ENCODE data around the gene RND3. TPM values are rescaled to one million over a fixed set of nuclear protein-coding genes. Genes with fewer than 3 reads are reported as not detected.

The RND3 gene
- total RNA-seq, 1 donor from 2014 or later, result 145 TPM

DNA sequence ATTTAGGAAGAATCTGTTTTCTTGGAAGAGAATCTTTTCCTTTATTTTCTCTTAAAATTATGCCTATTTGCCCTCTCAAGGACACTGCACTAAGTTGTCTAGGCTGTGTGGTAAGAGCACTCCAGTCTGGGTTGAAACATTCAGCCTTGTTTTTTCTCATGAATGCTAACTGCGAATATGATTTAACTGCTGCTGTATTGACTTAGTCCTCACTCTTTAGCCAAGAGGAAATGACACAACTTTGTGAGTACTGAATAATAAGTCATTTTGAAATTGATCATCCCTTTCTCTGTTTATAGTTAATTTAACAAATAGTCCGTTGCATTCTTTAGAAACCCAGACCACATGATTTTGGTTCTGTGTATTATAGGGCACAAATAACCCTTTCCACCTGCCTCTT lies 4.5 kb upstream of the RND3 start:
- Mint-ChIP-seq H3K27me3 (ENCODE audit: low read depth) (no peaks in the 10 kb centered on the region), H3K4me1 (no peaks in the 10 kb centered on the region), H3K4me3 (no peak overlapping the region), H3K27ac (no peak overlapping the region), H3K9me3 (no peaks in the 10 kb centered on the region), H3K36me3 (no peaks in the 10 kb centered on the region)
- TF ChIP-seq, protein P1, sequence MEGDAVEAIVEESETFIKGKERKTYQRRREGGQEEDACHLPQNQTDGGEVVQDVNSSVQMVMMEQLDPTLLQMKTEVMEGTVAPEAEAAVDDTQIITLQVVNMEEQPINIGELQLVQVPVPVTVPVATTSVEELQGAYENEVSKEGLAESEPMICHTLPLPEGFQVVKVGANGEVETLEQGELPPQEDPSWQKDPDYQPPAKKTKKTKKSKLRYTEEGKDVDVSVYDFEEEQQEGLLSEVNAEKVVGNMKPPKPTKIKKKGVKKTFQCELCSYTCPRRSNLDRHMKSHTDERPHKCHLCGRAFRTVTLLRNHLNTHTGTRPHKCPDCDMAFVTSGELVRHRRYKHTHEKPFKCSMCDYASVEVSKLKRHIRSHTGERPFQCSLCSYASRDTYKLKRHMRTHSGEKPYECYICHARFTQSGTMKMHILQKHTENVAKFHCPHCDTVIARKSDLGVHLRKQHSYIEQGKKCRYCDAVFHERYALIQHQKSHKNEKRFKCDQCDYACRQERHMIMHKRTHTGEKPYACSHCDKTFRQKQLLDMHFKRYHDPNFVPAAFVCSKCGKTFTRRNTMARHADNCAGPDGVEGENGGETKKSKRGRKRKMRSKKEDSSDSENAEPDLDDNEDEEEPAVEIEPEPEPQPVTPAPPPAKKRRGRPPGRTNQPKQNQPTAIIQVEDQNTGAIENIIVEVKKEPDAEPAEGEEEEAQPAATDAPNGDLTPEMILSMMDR (IDR thresholded peaks at IDR 0.05; ENCODE audit: unreplicated experiment), result no peak
- no peak for DNase-seq (ENCODE audit: low spot score in 2 of 2, unreplicated experiment in 2 of 2)

DNA sequence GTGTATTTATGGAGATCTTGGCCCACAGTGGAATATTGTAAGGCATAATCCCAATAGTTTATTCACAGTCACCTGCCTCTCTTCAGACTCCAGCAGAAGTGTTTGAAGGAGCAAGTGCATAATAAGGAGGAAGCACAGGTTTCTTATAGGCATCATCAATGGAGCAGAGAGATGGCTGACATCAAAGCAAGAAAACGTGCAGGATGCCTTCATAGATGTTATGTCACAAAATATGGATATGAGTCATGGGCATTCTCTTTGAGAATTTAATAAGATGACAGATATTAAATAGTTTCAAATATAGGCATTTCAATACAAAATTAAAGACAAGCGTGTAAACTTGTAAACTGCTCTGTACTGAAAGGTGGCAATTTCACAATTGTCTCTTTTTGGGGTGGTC lies 4.0 kb upstream of the RND3 start:
- H3K4me1 Mint-ChIP-seq, result no peaks in the 10 kb centered on the region
- no peaks in the 10 kb centered on the region for H3K36me3 Mint-ChIP-seq
- H3K27me3 Mint-ChIP-seq (ENCODE audit: low read depth), result no peaks in the 10 kb centered on the region
- H3K9me3 Mint-ChIP-seq, result no peaks in the 10 kb centered on the region
- no peak overlapping the region for H3K27ac Mint-ChIP-seq
- TF ChIP-seq, protein P1 (IDR thresholded peaks at IDR 0.05; ENCODE audit: unreplicated experiment), result no peak
- no peak overlapping the region for H3K4me3 Mint-ChIP-seq
- no peak for DNase-seq (ENCODE audit: low spot score in 2 of 2, unreplicated experiment in 2 of 2)

DNA sequence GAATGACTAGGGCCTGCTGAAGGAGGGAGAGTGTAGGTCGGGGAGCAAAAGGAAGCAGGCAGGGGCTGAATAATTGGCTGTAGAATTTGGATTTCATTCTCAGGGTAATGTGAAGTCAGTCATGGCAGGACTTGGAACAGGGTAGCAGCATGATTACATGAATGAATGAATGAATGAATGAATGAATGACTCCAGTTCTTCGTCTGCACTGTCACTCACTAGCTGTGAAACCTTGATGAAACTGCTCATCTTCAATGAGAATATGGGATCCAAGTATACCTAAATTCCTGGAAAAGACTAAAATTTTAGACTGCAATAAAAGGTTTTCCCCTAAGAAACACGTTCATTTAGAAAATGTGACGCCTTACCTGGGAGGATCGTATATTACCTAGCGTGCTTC lies 3.0 kb upstream of the RND3 start:
- H3K9me3 Mint-ChIP-seq, result no peaks in the 10 kb centered on the region
- H3K4me3 Mint-ChIP-seq, result no peak overlapping the region
- no peaks in the 10 kb centered on the region for H3K4me1 Mint-ChIP-seq
- no peak for DNase-seq (ENCODE audit: low spot score in 2 of 2, unreplicated experiment in 2 of 2)
- TF ChIP-seq, protein P1 (IDR thresholded peaks at IDR 0.05; ENCODE audit: unreplicated experiment), result no peak
- no peaks in the 10 kb centered on the region for H3K36me3 Mint-ChIP-seq
- no peak overlapping the region for H3K27ac Mint-ChIP-seq
- H3K27me3 Mint-ChIP-seq (ENCODE audit: low read depth), result no peaks in the 10 kb centered on the region

DNA sequence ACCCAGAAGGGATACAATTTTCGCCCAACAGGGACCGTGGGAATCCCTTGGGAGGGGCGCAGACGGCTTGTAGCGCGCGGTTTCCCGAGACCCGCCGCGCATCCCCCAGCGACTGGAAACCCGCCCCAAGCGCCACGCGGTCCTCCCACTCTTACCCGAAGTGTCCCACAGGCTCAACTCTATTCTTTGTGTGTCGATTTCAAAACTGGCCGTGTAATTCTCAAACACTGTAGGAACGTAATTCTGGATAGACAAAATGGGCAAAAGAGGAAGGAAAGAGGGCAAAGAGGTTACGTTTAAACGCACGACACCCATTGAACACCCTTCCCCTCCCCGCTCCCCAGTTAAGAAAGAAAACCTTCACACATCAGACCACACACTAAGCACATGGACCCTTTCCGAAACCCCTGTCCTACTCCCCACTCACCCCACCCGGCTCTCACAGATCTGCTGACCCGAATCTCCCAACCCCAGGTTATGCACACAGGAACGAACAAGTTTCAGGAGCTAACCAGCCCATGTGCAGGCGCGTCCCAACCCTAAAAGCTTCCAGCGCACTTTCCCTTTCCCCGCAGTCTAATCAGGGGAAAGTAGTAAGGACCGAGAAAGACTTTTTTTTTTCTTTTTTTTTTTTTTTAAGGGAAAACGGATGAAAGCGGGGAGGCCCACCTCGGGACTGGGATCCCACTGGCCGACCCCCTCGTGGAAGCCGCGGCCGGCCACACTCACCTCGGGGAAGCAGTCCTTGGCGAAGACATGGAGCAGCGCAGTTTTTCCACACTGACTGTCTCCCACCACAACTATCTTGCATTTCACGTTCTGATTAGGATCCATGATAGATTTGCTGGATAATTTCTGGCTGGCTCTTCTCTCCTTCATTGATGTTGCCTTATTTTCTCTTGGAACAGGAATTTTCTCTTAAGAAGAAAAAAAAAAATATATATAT lies 655 bp downstream of the RND3 start:
- no peaks in the 10 kb centered on the region for H3K36me3 Mint-ChIP-seq
- DNase-seq (ENCODE audit: low spot score in 2 of 2, unreplicated experiment in 2 of 2), result peak; percentile 27 to 50
- H3K27me3 Mint-ChIP-seq (ENCODE audit: low read depth), result no peaks in the 10 kb centered on the region
- H3K4me1 Mint-ChIP-seq, result peaks cover 32% of the 10 kb centered on the region
- TF ChIP-seq, protein P1 (IDR thresholded peaks at IDR 0.05; ENCODE audit: unreplicated experiment), result no peak
- H3K9me3 Mint-ChIP-seq, result no peaks in the 10 kb centered on the region
- peak overlapping the region; percentile 99 for H3K27ac Mint-ChIP-seq
- peak overlapping the region; percentile 96 for H3K4me3 Mint-ChIP-seq

DNA sequence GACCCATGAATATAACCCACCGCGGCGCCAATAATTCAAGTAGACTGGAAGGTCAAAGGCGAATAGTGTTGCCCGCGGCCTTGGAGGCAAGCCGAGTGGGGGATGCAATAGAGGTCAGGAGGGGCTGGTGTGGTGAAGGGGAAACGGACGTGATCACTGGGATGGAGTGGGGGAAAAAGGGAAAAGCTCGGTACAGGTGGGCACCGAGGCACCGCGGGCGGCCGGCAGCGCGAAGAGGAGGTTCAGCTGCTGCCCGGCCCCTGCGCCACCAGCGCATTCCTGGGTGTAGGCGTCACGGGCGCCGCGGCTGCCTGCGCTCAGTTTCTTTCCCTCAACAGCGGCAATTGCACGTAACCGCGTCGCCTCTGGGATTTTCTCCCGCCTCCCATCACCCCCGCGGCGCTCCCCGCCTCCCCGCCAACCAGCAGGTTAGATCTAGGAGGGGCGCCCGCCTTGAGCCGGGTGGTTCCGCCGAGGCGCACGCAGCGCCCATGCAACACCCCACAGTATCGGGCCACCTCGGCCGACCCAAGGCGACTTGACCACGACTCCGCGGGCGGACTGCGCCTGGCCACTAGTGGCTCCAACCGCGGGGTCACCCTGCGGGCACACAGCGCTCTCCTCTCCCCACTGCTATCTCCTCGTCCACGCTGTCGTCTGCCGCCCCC lies 1.5 kb downstream of the RND3 start:
- no peaks in the 10 kb centered on the region for H3K9me3 Mint-ChIP-seq
- H3K27ac Mint-ChIP-seq, result peak overlapping the region; percentile 99
- peaks cover 40% of the 10 kb centered on the region for H3K4me1 Mint-ChIP-seq
- H3K27me3 Mint-ChIP-seq (ENCODE audit: low read depth), result no peaks in the 10 kb centered on the region
- H3K36me3 Mint-ChIP-seq, result peaks cover 5% of the 10 kb centered on the region
- peak overlapping the region; percentile 96 for H3K4me3 Mint-ChIP-seq
- TF ChIP-seq, protein P1 (IDR thresholded peaks at IDR 0.05; ENCODE audit: unreplicated experiment), result peak; percentile 25
- DNase-seq (ENCODE audit: low spot score in 2 of 2, unreplicated experiment in 2 of 2), result peak; percentile 44 to 77
